KMS-11 (cell line): ENCODE data around the gene MESD.

ENCODE experiments used
- H2AFZ ChIP-seq: fragments of 200-600 bp; sonication (generic); 2 replicates; pipeline ENCODE4 v1.6.1; 2016; ENCODE audit warnings: antibody characterized with exemption, mixed run types, low read depth
- H3K27ac ChIP-seq: fragments of 200-600 bp; sonication (generic); 2 replicates; pipeline ENCODE4 v1.6.1; 2016; ENCODE audit warnings: mild to moderate bottlenecking, mixed run types
- H3K27me3 ChIP-seq: fragments of 200-600 bp; sonication (generic); 2 replicates; pipeline ENCODE4 v1.6.1; 2017; ENCODE audit warnings: mild to moderate bottlenecking, low read depth, mixed run types, moderate library complexity; ENCODE audit not compliant: insufficient read depth
- H3K36me3 ChIP-seq: fragments of 200-600 bp; sonication (generic); 2 replicates; pipeline ENCODE4 v1.6.1; 2017; ENCODE audit warnings: mild to moderate bottlenecking, mixed run types; ENCODE audit not compliant: insufficient read depth
- H3K4me1 ChIP-seq: fragments of 200-600 bp; sonication (generic); 2 replicates; pipeline ENCODE4 v1.6.1; 2016; ENCODE audit warnings: mild to moderate bottlenecking, low read depth, mixed run types; ENCODE audit not compliant: poor library complexity, severe bottlenecking
- H3K4me2 ChIP-seq: fragments of 200-600 bp; sonication (generic); 2 replicates; pipeline ENCODE4 v1.7.0; 2016; ENCODE audit warnings: mild to moderate bottlenecking, mixed run types
- H3K4me3 ChIP-seq: fragments of 200-600 bp; sonication (generic); IDR thresholded peaks from 2 replicates; pipeline ENCODE4 v1.6.1; 2017; ENCODE audit warnings: low read depth, low read length, mixed read lengths; ENCODE audit not compliant: insufficient read depth
- H3K79me2 ChIP-seq: fragments of 200-600 bp; sonication (generic); 2 replicates; pipeline ENCODE4 v1.6.1; 2016; ENCODE audit warnings: low read depth, mixed run types; ENCODE audit not compliant: insufficient read depth
- H3K9ac ChIP-seq: fragments of 200-600 bp; sonication (generic); 2 replicates; pipeline ENCODE4 v1.6.1; 2016; ENCODE audit warnings: mild to moderate bottlenecking, mixed run types
- H4K20me1 ChIP-seq: fragments of 200-600 bp; sonication (generic); 2 replicates; pipeline ENCODE4 v1.6.1; 2016; ENCODE audit warnings: mild to moderate bottlenecking, mixed run types; ENCODE audit not compliant: insufficient read depth
- CTCF ChIP-seq: fragments of 200-600 bp; sonication (generic); conservative IDR thresholded peaks from 2 replicates; pipeline ENCODE4 v1.6.1; 2017; ENCODE audit warnings: low read depth, mild to moderate bottlenecking, antibody characterized with exemption, low read length, moderate library complexity, mixed read lengths

The MESD gene

DNA sequence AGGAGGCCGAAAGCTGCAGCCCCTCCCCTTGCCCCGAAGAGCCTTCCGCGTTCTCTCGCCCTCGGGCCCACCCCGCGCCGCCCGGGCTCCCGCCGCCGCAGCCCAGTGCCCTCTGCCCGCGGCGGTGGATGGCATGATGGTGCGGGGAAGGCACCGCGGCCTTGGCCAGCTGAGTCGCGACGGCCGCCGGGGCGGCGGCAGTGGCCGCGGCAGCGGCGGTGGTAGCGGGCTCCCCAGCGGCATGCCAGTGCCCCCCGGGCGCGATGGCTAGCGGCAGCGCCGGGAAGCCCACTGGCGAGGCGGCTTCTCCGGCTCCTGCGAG is 12.4 kb upstream of the MESD start:
- H3K27ac ChIP-seq: peak overlapping the region; percentile 92
- no peaks in the 10 kb centered on the region for H4K20me1 ChIP-seq
- H3K4me1 ChIP-seq: peaks cover 16% of the 10 kb centered on the region
- H3K4me3 ChIP-seq: no peak overlapping the region
- TF ChIP-seq CTCF: no peak
- H3K4me2 ChIP-seq: peak overlapping the region; percentile 54
- peak overlapping the region; percentile 94 for H3K9ac ChIP-seq
- peak overlapping the region; percentile 64; the same call in 1 of the 2 replicates for H2AFZ ChIP-seq
- no peaks in the 10 kb centered on the region for H3K27me3 ChIP-seq
- H3K79me2 ChIP-seq: peaks cover 32% of the 10 kb centered on the region
- no peaks in the 10 kb centered on the region for H3K36me3 ChIP-seq

DNA sequence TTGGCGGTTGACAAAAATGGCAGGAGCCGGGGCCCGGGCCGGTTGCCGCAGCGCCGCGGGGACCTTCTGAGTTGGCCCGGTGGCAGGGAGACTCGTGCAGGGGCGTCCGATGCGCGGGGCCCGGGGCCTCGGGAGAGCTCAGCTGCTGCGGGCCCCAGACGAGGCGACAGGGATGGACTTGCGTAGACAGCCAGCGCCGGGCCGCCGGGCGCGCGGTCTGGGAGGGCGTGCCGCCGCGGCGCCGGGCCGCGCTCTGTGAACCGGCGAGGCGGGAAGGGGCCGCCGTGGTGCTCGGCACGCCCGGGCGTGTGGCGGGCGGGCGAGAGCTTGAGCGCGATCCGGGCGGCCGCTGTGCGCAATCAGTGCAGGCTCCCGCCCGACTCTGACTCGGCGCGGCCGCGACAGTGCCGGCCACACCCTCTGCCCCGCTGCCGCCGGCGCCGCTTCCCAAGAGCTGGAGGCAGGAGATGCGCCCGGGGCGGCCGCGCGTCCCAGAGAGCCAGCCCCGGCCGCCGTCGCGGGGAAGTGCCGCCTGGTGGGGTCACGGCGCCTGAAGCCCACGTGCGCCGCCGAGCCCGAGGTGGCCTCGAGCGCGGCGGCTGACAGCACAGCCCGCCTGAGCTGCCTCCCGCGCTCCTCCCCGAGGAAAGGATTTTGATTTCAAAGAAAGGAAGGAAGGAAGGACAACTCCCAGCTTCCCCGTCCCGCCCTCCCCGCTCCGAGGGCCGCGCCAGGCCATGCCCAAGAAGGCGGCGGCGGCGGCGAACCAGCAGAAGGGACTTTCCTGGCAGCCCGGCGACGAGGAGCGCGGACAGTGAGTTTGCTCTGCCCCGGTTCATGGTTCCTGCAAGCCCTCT is 11.8 kb upstream of the MESD start:
- Histone ChIP-seq H3K4me3 (no peak overlapping the region), H4K20me1 (no peaks in the 10 kb centered on the region), H3K27me3 (no peaks in the 10 kb centered on the region), H3K36me3 (no peaks in the 10 kb centered on the region), H3K4me1 (peaks cover 16% of the 10 kb centered on the region), H3K9ac (peak overlapping the region; percentile 94), H2AFZ (peak overlapping the region; percentile 64), H3K27ac (peak overlapping the region; percentile 92), H3K79me2 (peaks cover 32% of the 10 kb centered on the region), H3K4me2 (peak overlapping the region; percentile 69)
- no peak for TF ChIP-seq CTCF

GRCh38 chr15:81000624-81001151 is 11.1 kb upstream of the MESD start, which contains the start of gene TLNRD1:
Gene TLNRD1, plus strand, starts transcription at chr15:81000923. Its CDS starts 1,349 bp downstream, at chr15:81002272.
- Histone ChIP-seq H3K4me3 (no peak within 1 kb of the TSS), H3K27ac (peak within 1 kb of the TSS; percentile 92), H3K4me2 (peak within 1 kb of the TSS; percentile 69), H2AFZ (peak within 1 kb of the TSS; percentile 64), H3K36me3 (no peaks in the 10 kb centered on the region), H3K4me1 (peaks cover 16% of the 10 kb centered on the region), H3K9ac (peak within 1 kb of the TSS; percentile 94), H3K79me2 (peaks cover 26% of the 10 kb centered on the region), H4K20me1 (no peaks in the 10 kb centered on the region), H3K27me3 (no peaks in the 10 kb centered on the region)
- no peak for TF ChIP-seq CTCF

DNA sequence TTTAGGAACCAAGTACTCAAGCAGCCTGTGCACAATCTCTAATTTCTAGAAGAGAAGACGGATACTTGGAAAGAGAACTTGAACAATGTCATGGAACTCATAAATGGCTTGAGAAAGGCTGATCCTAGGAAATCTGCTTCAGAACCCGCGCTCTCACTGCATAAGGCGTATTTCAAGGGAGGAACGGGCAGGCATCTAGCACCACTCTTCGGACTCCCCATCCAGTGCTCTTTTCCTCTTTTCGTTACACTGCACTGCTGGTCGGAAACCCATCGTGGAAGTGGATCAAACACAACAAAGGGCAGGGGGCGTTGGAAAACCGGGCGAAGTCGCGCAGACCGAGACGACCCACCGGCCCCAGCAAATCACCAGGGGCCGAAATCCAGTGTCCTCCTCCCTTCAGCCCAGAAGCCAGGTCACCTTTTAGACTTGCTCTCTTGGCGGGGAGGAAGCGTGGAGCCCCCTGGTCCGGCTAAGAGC is 10.6 kb upstream of the MESD start:
- peak overlapping the region; percentile 64 for H2AFZ ChIP-seq
- no peaks in the 10 kb centered on the region for H3K36me3 ChIP-seq
- no peak for TF ChIP-seq CTCF
- no peak overlapping the region for H3K4me3 ChIP-seq
- H3K4me2 ChIP-seq: peak overlapping the region; percentile 69
- no peaks in the 10 kb centered on the region for H3K27me3 ChIP-seq
- peaks cover 25% of the 10 kb centered on the region for H3K79me2 ChIP-seq
- peak overlapping the region; percentile 92 for H3K27ac ChIP-seq
- H3K4me1 ChIP-seq: peaks cover 16% of the 10 kb centered on the region
- peak overlapping the region; percentile 94 for H3K9ac ChIP-seq
- H4K20me1 ChIP-seq: no peaks in the 10 kb centered on the region
